ENCODE results near the gene CXADR.

DNA sequence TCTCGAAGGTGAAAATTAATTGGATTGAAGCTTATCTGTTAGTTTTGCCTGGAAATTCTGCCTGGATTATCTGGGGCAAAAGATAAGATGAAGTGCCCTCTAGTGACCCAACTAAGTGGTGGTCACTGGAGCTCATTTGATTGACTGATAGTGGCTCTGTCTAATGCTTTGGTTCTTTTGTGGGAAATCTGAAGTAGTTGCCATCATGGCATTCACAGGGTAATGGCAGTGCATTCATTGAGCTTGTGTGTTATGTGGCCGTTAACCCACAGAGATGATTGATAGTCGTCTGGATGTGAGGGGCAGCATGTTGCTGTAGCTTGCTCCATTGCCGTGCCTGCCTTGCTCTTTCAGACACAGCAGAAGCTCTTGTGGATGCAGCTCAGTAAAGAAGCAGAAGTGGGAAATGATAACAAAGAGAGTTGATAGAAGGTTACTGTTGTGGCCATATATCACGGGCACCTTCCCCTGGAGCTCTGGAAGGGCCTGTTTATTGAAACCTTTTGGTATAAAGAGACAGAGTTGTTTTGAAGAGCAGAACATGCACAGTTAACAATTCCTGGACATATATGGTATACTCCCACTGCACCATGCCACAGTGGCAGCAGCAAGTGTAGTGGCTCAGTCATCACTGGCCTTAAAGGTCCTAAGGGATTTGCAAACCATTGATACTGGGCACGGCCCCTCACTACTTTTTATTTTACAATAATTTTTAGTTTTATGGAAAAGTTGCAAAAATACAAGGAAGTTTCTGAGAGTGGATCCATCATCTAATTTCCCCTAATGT is 42.0 kb downstream of the CXADR start:
- TF ChIP-seq, protein P1, sequence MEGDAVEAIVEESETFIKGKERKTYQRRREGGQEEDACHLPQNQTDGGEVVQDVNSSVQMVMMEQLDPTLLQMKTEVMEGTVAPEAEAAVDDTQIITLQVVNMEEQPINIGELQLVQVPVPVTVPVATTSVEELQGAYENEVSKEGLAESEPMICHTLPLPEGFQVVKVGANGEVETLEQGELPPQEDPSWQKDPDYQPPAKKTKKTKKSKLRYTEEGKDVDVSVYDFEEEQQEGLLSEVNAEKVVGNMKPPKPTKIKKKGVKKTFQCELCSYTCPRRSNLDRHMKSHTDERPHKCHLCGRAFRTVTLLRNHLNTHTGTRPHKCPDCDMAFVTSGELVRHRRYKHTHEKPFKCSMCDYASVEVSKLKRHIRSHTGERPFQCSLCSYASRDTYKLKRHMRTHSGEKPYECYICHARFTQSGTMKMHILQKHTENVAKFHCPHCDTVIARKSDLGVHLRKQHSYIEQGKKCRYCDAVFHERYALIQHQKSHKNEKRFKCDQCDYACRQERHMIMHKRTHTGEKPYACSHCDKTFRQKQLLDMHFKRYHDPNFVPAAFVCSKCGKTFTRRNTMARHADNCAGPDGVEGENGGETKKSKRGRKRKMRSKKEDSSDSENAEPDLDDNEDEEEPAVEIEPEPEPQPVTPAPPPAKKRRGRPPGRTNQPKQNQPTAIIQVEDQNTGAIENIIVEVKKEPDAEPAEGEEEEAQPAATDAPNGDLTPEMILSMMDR (IDR thresholded peaks at IDR 0.05; ENCODE audit: low read depth, low read length) = peak; percentile 38
- TF ChIP-seq EZH2phosphoT487 (IDR thresholded peaks at IDR 0.05; ENCODE audit: low read depth) = no peak

Measured in OCI-LY3 (cell line).